ENCODE results near the gene NACAD.

The NACAD gene, protein sequence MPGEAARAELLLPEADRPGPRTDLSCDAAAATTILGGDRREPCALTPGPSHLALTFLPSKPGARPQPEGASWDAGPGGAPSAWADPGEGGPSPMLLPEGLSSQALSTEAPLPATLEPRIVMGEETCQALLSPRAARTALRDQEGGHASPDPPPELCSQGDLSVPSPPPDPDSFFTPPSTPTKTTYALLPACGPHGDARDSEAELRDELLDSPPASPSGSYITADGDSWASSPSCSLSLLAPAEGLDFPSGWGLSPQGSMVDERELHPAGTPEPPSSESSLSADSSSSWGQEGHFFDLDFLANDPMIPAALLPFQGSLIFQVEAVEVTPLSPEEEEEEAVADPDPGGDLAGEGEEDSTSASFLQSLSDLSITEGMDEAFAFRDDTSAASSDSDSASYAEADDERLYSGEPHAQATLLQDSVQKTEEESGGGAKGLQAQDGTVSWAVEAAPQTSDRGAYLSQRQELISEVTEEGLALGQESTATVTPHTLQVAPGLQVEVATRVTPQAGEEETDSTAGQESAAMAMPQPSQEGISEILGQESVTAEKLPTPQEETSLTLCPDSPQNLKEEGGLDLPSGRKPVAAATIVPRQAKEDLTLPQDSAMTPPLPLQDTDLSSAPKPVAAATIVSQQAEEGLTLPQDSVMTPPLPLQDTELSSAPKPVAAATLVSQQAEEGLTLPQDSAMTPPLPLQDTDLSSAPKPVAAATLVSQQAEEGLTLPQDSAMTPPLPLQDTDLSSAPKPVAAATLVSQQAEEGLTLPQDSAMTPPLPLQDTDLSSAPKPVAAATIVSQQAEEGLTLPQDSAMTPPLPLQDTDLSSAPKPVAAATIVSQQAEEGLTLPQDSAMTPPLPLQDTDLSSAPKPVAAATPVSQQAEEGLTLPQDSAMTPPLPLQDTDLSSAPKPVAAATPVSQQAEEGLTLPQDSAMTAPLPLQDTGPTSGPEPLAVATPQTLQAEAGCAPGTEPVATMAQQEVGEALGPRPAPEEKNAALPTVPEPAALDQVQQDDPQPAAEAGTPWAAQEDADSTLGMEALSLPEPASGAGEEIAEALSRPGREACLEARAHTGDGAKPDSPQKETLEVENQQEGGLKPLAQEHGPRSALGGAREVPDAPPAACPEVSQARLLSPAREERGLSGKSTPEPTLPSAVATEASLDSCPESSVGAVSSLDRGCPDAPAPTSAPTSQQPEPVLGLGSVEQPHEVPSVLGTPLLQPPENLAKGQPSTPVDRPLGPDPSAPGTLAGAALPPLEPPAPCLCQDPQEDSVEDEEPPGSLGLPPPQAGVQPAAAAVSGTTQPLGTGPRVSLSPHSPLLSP (N-terminal part only)

DNA sequence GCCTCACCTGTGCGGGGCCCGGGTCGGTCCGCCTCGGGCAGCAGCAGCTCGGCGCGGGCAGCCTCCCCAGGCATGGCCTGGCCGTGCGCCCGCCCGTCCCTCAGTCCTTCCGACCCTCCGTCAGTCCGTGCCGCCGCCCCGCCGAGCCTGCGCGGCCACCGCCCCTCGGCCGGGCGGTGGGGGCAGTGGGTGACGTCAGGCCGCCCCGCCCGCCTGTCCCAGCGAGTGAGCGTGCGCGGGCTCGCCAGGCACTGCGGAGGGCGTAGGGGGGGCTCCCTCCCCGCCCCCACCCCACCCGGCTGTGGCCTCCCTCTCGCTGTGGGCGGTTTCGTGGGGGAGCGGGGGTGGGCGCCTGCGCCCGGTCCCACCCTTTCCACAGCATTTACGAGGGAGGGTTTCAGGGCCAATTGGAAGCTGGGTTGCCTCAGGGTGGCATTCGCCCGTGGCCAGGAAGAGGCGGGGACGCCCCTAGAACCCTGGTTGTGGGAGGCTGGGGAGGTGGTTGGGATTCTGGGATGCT, at the start of gene NACAD:
Gene NACAD (minus strand): TSS at position 149 of the 520 bp plus-strand sequence. CDS start 75 bp downstream, at position 74.
- no peak for DNase-seq

DNA sequence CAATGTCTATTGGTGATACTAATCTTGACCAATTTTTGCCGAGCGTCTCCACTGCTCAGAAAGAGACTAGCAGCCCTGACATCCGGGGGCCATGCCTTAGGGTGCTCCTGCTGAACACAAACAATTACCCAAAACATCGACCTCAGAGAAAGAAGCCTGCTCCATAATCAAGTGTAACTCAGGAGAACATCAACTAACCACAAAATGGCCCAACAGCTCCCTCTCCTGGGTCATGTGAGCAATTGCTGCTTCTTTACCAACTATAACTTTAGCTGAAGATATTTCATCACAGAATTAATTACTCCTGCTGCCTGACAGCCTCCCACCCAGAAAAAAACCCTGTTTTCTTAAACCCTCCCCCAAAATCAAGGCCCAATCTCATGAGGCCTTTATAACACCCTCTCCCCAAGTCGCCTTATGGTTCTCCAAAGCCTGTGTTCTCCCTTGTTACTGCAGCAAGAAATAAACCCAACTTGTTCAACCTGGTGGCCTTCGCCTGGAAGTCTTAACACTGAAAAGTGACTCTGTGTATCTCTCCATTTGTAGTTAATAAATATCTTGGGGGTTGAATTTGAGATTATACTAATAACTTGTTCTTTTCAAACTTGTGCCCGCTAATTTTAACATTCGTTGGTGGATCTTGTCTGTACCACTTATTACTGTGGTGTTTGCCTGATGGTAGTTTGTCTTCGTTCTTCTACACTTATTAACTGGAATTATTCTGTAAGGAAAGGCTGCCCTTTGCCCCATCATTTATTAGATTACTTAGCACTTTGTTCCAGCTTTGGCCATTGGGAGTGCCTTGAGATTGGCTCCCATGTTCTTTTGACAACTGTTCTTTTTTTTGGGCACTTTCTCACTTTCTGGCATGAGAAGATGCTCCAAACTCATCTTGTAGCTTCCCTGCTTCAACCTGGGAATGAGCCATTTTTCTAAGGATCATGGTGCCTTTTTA, 47.6 kb upstream of the NACAD start:
- peak; percentile 44 for DNase-seq

DNA sequence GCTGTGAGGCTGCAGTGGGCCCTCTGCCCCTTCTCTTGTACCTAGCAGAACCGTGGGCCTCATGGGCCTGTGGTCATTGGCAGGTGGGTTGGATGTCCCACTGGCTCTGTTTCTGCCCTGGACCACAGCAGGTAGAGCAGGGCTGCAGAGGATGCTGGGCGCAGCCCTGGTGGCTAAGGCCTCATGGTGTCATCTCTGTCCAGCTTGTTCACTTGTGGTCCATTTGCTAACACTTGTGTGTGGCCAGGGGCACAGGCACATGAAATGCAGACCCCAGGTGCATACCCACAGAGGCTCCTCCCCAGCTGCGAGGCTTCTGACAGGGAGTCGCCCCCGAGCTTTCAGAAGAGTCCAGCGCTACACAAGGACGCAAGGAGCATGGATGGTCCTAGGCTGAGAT, 45.1 kb upstream of the NACAD start:
- no peak for DNase-seq

DNA sequence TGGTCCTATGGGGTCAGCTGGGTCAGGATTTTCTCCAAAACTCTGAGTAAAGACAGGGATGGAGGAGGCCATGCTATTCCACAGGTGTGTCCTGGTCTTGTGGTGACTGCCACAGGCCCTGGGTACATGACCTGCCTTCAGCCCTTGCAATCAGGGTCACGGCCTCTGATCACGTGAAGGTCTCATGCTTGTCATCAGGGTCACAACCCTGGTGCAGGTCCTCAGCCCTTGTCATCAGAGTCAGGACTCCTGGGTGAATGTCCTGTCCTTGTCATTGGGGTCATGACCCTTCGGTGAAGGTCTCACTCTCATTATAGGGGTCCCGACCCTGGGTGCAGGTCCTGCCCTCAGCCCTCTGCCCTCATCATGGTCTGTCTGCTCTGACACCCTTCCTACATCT, 44.6 kb upstream of the NACAD start:
- no peak for DNase-seq

DNA sequence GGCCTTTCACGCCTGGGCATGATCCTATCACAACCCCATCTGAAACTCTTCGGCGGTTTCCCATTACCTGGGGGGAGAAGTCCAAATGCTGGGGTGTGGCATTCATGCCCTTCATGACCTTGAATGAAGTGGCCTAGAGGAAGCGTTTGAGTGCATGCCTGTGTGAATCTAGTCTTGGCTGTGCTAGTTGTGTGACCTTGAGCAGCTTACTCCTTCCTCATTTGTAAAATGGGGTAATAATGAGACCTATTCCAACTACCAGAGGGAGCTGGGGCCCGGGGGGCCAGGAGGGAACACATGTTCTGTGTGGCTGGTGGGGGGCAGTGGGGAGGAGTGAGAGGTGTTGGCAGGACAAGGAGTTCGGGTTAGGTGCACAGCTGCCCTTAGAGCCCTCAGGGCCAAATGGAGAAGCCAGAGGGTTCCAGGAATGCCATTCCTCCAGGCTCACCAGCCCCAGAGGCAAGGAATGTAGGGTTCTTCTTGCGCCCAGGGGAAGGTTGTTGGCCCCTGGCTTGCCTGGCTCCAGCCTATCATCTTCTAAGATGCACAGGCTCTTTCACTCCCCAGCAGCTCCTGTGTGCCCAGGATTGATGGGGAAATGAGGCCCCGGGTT, 44.0 kb upstream of the NACAD start:
- DNase-seq: no peak

DNA sequence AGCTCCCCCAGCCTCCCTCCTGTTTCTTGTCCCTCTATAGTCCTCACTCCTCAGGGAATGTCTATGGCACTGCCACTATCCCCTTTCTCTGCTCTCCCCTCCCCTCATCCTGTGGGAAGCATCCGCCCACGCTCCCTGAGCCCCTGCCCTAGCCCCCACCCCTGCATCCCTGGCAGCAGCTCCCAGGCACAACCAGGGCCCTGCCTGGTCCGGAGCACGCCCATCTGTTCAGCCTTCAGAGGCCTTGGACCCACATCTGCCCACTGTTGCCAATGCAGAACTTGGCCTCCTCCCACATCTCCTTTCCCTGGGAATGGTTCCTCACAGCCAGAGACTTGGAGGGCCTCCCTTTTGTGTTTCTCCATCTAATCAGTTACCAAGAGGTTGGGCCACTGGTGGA, 43.1 kb upstream of the NACAD start:
- DNase-seq: no peak

DNA sequence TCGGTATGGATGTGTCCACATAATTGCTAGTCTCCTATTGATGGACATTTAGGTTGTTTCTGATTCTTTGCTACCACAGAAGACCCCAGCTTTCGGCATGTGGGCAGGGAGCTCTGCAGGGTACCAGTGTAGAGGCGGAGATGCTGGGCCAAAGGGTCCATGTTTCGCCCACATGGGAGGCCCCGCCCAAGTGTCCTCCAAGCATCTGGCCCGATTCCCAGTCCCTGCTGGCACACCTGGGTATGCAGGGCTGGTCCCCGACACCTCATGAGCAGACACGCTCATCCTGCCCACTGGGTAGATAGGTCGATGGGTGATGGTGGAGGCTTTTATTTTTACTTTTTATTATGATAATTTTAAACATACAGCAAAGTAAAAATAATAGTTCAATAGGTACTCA, 42.1 kb upstream of the NACAD start:
- no peak for DNase-seq

DNA sequence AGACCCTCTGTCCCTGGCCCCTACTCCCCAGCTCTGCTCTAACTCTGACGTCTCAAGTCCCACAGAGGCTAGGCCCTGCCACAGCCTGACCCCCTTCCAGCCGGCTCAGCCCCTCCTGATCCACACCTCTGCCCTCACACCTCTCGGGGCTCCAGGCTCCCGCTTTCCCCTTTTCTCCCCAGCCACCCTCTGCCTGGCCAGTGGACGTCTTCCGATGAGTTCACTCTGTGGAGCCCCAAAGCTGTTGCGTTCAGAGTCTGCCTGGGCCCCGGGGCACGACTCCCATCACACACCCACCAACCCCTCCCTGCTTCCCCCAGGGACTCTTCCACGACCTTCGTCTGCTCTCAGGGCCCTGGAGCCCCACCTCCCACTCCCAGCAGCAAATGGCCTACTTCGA, 41.1 kb upstream of the NACAD start:
- DNase-seq: no peak

DNA sequence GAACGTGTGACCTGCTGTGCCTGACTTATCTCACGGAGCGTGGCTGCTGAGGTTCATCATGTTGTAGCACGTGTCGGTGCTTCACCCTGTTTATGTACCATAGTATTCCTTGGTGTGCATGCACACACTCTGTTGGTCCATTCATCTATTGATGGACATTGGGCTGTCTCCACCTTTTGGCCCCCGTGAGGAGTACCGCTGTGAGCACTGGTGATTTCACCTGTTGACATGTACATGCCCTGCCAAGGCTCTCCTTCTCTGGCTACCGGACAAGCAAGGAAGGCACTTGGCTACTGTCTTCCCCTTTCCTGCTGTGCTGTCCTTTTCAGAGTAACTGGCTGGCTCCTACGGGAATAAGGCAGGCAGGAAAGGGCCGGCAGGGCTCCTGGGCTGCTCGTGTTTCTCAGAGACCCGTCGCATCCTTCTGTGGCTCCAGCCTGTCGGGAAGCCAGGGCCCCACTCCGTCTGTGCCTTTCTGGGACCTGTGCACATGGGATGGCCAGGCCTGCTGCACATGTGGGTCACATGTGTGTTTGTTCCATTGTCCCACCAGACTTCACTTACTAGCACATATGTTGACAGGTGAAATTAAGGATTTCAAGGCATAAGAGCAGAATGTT, 40.5 kb upstream of the NACAD start:
- no peak for DNase-seq

DNA sequence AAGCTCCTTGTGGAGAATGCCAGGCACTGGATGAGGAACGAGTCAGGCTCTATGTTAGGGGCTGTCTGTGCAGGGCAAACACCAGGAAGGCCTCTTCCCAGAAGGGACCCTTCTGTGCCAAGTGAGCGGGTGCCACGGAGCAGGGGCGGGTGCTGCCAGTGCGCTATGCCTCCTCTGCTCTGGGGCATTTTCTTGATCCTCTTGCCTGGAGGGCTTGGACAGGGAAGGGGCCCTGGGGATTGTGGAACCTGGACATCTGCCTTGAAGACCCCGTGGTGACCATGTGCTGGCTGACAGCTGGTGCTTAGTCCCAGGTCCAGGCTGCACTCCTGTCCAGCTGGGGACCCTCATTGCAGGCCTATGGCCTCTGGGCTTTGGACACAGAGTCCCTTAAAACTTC, 38.2 kb upstream of the NACAD start:
- no peak for DNase-seq

DNA sequence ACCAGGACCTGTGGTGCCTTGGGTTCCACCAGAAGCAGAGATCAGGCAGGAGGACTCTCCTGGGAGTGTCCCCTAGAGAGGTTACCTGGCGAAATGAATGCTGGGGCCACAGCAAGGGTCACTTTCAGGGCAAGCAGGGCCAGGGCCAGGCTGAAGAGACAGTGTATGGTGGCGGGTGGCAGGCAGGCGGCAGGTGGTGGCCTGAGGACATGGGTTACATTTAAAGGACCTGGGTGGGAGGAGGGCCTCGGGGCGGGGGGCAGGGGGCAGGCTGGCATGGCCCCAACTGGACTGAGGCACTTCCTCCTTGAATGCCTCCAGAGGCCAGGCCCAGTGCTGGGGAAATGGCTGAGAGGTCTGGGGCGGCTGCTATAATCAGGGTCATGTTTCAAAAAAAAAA, 37.4 kb upstream of the NACAD start:
- DNase-seq: no peak

DNA sequence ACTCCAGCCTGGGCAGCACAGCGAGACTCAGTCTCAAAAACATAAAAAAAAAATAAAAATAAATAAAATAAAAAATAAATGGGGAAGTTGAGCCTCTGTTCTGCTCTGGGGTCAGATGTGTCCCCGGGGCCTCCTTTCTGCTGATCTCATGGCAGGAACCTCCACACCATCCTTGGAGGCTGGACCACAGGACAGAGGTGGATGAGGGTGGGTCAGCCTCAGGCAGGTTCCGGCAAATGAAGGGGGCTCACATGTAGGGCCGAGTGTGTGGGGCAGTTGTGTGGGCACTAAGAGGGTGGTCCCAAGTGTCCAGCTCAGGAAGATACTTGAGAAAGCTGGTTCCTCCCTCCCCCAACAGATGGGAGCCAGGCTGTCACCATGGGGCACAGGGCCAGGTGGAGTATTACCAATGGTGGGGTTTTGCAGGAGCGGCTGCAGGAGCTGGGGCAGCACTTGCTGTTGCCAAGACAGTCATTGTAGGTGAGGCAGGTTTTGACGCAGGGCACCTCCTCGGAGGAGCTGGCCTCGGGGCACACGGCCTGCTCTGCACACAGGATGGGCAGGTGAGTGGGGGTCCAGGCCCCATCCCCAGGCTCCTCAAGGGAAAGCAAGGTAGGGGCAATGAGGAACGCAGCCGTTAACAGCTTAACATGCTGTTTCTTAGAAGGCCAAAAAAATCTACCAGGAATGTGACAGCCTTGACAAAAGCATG, 36.6 kb upstream of the NACAD start:
- DNase-seq: no peak

DNA sequence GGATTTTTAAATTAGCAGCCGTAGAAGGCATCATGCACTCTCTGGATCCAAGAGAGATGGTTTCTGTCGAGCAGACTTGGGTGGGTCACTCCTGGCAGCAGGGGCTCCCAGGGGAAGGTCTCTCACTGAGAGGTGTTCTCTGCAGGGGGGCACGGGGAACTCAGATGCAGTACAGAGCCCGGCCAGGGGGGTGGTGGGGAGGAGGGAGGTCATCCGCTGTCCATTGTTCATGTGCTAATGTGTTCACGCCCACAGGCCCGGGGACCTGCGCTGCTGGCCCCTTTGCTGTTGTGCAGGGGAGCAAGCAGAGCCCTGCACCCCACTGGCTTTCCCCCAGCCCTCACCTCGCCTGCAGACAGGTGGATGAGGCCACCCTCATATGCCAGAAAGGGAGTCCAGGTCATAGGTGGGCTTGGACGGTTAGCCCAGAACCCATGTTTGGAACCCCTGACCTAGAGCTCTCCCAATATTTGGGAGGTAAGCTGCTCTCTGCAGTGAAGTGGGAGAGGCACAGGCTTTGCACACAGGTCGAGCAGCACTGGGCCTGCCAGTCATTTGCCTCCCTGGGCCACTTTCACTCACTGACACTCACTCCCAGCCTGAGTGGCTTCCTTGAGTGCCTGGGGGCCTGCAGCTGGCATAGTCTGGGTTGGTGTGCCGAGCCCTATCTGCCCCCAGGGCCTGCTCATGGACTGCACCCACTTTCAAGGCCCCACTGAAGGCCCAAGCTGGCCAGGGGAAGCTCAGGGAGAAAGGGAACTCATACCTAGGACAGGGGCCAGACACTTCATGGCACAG, 35.3 kb upstream of the NACAD start:
- DNase-seq: no peak

DNA sequence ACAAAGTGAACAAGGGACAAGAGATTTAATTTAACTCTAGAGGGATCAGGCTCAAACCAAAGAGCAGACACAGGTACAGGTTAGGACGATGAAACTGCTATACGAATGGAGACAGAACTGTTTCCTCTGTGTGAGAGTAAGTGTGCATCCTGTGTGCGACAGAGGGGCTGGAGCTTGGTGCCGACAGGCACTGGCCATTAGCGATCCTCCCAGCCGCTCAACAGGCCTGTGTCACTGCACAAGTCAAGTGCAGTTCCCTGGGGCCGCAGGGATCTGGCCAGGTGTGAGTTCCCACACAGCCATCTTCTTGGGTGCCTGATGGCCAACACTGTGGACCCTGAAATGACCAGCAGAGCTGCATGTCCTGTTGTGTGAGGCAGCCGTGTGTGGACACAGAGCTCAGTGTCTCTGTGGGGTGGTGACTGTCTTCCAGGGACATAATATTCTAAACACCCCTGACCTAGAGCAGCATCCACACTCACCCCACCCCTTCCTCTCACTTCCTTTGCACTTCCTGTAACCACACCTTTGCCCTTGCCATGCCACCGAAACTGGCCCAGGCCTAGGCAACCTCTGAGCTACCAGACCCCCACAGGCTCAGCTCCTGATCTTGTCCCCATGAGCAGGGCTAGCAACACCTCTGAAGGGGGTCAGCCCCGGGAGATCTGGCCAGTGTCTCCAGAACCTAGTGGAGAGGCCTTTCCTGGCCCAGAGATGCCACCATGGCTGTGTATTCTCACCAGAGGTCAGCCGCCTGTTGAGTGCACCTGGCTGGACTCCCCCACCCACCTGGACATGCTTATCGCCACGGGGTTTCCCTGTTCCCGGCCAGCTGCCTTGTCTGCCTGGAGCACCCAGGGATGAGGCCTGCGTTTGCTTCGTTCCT, 34.4 kb upstream of the NACAD start:
- DNase-seq: no peak

DNA sequence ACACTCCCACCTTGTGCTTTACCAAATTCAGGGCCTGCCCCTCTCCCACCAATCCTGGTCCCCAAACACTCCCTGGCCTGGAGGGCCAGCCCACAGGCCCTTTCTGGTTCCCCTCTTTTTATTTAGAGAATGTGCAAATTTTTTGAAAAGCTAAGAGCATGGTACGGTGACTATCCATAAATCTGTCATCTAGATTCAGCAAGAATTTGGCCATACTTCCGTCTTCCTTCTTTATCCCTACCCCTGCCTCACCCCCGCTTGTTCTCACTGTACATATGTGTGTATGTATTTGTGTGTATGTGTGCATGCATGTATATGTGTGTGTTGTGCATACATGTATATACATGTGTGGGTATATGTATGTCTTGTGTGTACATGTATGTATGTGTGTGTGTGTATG, 30.8 kb upstream of the NACAD start:
- no peak for DNase-seq

DNA sequence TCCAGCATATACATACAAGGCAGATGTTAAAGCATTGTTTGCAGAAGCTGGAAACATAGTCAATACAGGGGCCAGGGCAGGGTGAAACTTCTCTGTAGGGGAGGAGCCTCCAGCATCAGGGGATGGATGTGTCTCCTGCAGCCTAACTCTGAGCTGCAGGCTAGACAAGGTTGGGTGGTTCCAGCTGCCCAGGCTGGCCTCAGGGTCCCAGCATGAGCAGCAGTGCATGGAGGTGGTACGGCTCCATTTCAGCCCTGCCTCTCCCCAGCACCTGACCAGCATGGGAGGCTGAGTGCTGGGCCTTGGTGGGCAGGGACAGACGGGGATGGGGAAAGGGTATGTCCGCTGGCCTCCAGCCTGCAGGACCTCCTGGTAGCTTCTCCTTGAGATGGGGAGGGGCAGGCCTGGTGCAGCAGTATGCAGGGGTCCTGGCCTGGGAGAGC, 30.1 kb upstream of the NACAD start:
- no peak for DNase-seq

DNA sequence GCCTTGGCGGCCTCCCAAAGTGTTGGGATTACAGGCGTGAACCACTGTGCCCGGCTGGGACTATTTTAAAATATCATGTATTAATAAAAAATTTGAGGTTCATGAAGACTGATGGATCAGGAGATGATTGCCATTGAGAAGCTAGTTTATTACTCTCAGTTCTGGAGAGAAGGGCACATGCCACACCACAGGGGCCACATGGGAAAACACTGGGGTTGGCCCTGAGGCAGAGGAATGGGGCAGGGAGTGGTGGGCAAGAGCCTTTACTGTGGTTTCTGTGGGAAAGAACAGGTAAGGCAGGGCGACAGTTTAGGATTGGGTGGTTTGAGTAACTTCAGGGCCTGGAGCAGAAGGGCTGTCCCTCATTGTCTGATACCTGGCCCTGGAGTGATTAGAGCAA, 29.5 kb upstream of the NACAD start:
- no peak for DNase-seq

DNA sequence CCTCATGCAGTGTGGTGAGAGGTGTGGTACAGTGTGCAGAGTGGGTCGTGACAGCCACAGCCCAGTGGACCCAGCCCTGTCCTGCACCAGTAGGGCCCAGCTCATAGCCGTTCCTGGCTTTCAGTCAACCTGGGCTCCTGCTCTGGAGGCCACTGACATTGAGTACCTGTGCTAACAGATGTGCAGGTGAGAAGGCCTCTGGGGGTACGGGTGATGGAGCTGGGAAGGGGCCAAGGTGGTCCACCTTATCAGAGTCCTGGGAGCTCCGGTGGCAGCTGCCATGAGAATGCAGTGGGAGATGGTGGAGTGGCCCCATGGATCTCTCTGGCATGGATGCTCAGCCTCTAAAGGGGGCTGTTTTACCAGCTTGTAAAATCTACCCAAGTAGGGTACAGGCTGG, 28.8 kb upstream of the NACAD start:
- DNase-seq: no peak
